DND-41 (cell line): ENCODE results near the gene GRID1.

Experiments used
- ATAC-seq: fragments of 200-7000 bp; cut with Tn5 transposase; 3 replicates; pipeline ENCODE4 v1.9.1; 2021; ENCODE audit warnings: low read depth; ENCODE audit not compliant: insufficient read depth
- DNase-seq: peaks from one replicate; pipeline ENCODE4 v3.0.0-alpha.2; 2020
- H2AFZ ChIP-seq: 2 replicates; pipeline ENCODE4 v1.6.0; 2012; ENCODE audit warnings: low read depth, low read length
- H3K27ac ChIP-seq: 2 replicates; pipeline ENCODE4 v1.5.1; 2012; ENCODE audit warnings: low read length, inconsistent platforms
- H3K27me3 ChIP-seq: fragments of 200-600 bp; sonication (generic); 2 replicates; pipeline ENCODE4 v1.6.0; 2012; ENCODE audit warnings: low read length, mild to moderate bottlenecking, inconsistent platforms; ENCODE audit not compliant: insufficient read depth, poor library complexity
- H3K36me3 ChIP-seq: 2 replicates; pipeline ENCODE4 v1.5.1; 2012; ENCODE audit warnings: low read length, inconsistent platforms; ENCODE audit not compliant: insufficient read depth
- H3K4me1 ChIP-seq: 2 replicates; pipeline ENCODE4 v1.5.1; 2012; ENCODE audit warnings: mild to moderate bottlenecking, low read length; ENCODE audit not compliant: insufficient read depth
- H3K4me2 ChIP-seq: 2 replicates; pipeline ENCODE4 v1.6.0; 2012; ENCODE audit warnings: mild to moderate bottlenecking, moderate library complexity, low read length, inconsistent platforms; ENCODE audit not compliant: insufficient read depth
- H3K4me3 ChIP-seq, 2 experiments: fragments of 200-600 bp in 1 of 2; shearing (Covaris generic) in 1 of 2; 2 replicates each; pipeline ENCODE4 v1.5.1; 2012 to 2016; ENCODE audit warnings: inconsistent platforms in 2 of 2, low read length in 2 of 2, mild to moderate bottlenecking in 2 of 2, low read depth in 1 of 2, moderate library complexity in 1 of 2
- H3K79me2 ChIP-seq: 2 replicates; pipeline ENCODE4 v1.6.0; 2012; ENCODE audit warnings: low read length, inconsistent platforms; ENCODE audit not compliant: insufficient read depth
- H3K9ac ChIP-seq: 2 replicates; pipeline ENCODE4 v1.6.0; 2012; ENCODE audit warnings: low read depth, mild to moderate bottlenecking, inconsistent platforms, low read length, moderate library complexity
- H3K9me3 ChIP-seq: 2 replicates; pipeline ENCODE4 v1.5.1; 2012; ENCODE audit warnings: low read length, moderate library complexity, mild to moderate bottlenecking, inconsistent platforms; ENCODE audit not compliant: insufficient read depth, severe bottlenecking
- H4K20me1 ChIP-seq: 2 replicates; pipeline ENCODE4 v1.6.0; 2012; ENCODE audit warnings: low read length; ENCODE audit not compliant: insufficient read depth
- CTCF ChIP-seq: IDR thresholded peaks from 2 replicates; pipeline ENCODE4 v1.5.1; 2012; ENCODE audit warnings: borderline replicate concordance, low read length, moderate library complexity, mild to moderate bottlenecking; ENCODE audit not compliant: poor library complexity, severe bottlenecking; ENCODE audit errors: extremely low read depth
- EZH2 ChIP-seq: IDR thresholded peaks from 3 replicates; pipeline ENCODE4 v1.6.1; 2012; ENCODE audit warnings: borderline replicate concordance, low read depth, mild to moderate bottlenecking, moderate library complexity, low read length, inconsistent platforms; ENCODE audit not compliant: severe bottlenecking

The GRID1 gene

GRCh38 chr10:86083206-86083605 is 283.4 kb downstream of the GRID1 start:
- Histone ChIP-seq H3K4me2 (no peak overlapping the region), H3K36me3 (no peaks in the 10 kb centered on the region), H3K9ac (no peak overlapping the region), H4K20me1 (no peaks in the 10 kb centered on the region), H3K4me3 (no peak overlapping the region), H3K4me1 (no peaks in the 10 kb centered on the region), H3K27ac (no peak overlapping the region), H2AFZ (no peak overlapping the region), H3K27me3 (peaks cover 2% of the 10 kb centered on the region), H3K79me2 (no peaks in the 10 kb centered on the region), H3K9me3 (no peaks in the 10 kb centered on the region)
- DNase-seq, result no peak
- no peak for ATAC-seq
- TF ChIP-seq CTCF (no peak), EZH2 (no peak)

DNA sequence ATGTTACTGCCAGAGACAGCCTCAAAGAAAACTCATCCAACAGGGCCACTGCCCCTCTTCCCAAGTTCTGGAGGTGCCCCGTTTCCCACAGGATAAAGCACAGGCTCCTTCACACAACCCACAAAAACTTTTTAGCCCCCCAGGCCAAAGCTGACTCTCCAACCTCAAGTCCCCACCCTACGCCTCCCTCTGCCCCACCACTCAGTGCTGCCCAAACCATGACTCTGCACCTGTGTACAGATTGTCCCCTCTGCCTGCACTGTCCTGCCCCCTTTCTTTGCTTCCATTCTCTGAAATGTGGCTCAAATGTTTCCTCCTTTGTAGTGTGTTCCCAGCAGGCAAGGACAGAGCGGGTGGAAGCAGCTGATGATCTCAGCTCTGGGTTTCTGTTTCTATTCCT is 284.0 kb downstream of the GRID1 start:
- Histone ChIP-seq H3K4me3 (no peak overlapping the region), H3K4me1 (no peaks in the 10 kb centered on the region), H4K20me1 (no peaks in the 10 kb centered on the region), H3K4me2 (no peak overlapping the region), H3K36me3 (no peaks in the 10 kb centered on the region), H3K9me3 (no peaks in the 10 kb centered on the region), H3K27me3 (peaks cover 2% of the 10 kb centered on the region), H3K79me2 (no peaks in the 10 kb centered on the region), H3K9ac (no peak overlapping the region), H2AFZ (no peak overlapping the region), H3K27ac (no peak overlapping the region)
- no peak for ATAC-seq
- TF ChIP-seq CTCF (no peak), EZH2 (no peak)
- no peak for DNase-seq

DNA sequence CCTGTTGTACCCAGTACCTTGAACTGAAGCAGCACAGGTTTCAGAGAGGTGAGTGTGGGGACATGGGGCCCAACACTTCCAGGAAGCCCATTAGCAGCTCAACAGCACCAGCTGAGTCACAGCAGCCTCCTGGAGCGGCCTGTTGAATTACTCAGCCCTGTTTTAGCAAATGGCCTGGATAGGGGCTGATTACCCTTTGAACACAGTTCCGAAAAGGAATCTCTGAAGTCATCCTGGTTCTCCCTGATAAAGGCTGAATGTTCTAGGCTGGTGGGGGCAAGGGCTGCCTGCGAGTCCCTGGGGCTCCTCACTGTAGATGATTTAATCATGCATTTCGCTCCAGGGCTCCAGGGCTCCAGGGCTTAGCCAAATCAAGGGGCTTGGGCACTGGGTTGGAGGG is 287.5 kb downstream of the GRID1 start:
- H3K9me3 ChIP-seq, result no peaks in the 10 kb centered on the region
- H3K79me2 ChIP-seq, result no peaks in the 10 kb centered on the region
- no peaks in the 10 kb centered on the region for H3K36me3 ChIP-seq
- ATAC-seq (no peak), DNase-seq (no peak)
- no peak overlapping the region for H3K27ac ChIP-seq
- no peak overlapping the region for H3K4me2 ChIP-seq
- no peak overlapping the region for H3K4me3 ChIP-seq
- TF ChIP-seq CTCF (no peak), EZH2 (no peak)
- H2AFZ ChIP-seq, result no peak overlapping the region
- H3K9ac ChIP-seq, result no peak overlapping the region
- no peaks in the 10 kb centered on the region for H3K4me1 ChIP-seq
- no peaks in the 10 kb centered on the region for H4K20me1 ChIP-seq
- H3K27me3 ChIP-seq, result peaks cover 2% of the 10 kb centered on the region

- Histone ChIP-seq H3K9ac (no peak overlapping the region), H3K4me2 (no peak overlapping the region), H3K4me3 (no peak overlapping the region), H3K27ac (no peak overlapping the region), H3K9me3 (no peaks in the 10 kb centered on the region), H4K20me1 (no peaks in the 10 kb centered on the region), H3K27me3 (peaks cover 2% of the 10 kb centered on the region), H2AFZ (no peak overlapping the region), H3K36me3 (no peaks in the 10 kb centered on the region), H3K4me1 (no peaks in the 10 kb centered on the region), H3K79me2 (no peaks in the 10 kb centered on the region)
- ATAC-seq, result no peak
- no peak for TF ChIP-seq CTCF
- TF ChIP-seq EZH2, result no peak
- DNase-seq, result no peak
These were observed 288.0 kb downstream of the GRID1 start for GRCh38 chr10:86078639-86079035.
